ENCODE measurements around the gene GABBR2. TPM values are rescaled to one million over a fixed set of nuclear protein-coding genes. Genes with fewer than 3 reads are reported as not detected.

GABBR2 gene
- total and polyA plus RNA-seq, 5 experiments from 2014 or later: not detected

GRCh38 chr9:98637381-98637780 lies 71.4 kb downstream of the GABBR2 start:
- no peaks in the 10 kb centered on the region for H3K4me1 Mint-ChIP-seq
- ATAC-seq: no peak
- H3K36me3 Mint-ChIP-seq: peaks cover 0 to 8% (median 0%) of the 10 kb centered on the region in 3 donors
- peaks cover 0 to 15% (median 0%) of the 10 kb centered on the region in 9 donors for H3K9me3 Mint-ChIP-seq
- POLR2A ChIA-PET: no interaction called here
- no peak overlapping the region for H3K27ac Mint-ChIP-seq
- H3K4me3 Mint-ChIP-seq: no peak overlapping the region
- DNase-seq: no peak
- peaks cover 8 to 23% (median 9%) of the 10 kb centered on the region in 5 donors for H3K27me3 Mint-ChIP-seq

- no peaks in the 10 kb centered on the region for H3K4me1 Mint-ChIP-seq
- POLR2A ChIA-PET: no interaction called here
- ATAC-seq: no peak
- no peak overlapping the region for H3K4me3 Mint-ChIP-seq
- H3K27ac Mint-ChIP-seq: no peak overlapping the region
- peaks cover 0 to 15% (median 0%) of the 10 kb centered on the region in 9 donors for H3K9me3 Mint-ChIP-seq
- H3K27me3 Mint-ChIP-seq: peaks cover 0 to 4% (median 2%) of the 10 kb centered on the region in 5 donors
- DNase-seq: no peak
- peaks cover 0 to 8% (median 0%) of the 10 kb centered on the region in 3 donors for H3K36me3 Mint-ChIP-seq
Measured at GRCh38 chr9:98635374-98635773, 73.4 kb downstream of the GABBR2 start.

- peaks cover 0 to 4% (median 0%) of the 10 kb centered on the region in 5 donors for H3K27me3 Mint-ChIP-seq
- H3K36me3 Mint-ChIP-seq: peaks cover 0 to 8% (median 0%) of the 10 kb centered on the region in 3 donors
- H3K9me3 Mint-ChIP-seq: peaks cover 0 to 15% (median 0%) of the 10 kb centered on the region in 9 donors
- no peaks in the 10 kb centered on the region for H3K4me1 Mint-ChIP-seq
- no peak overlapping the region for H3K27ac Mint-ChIP-seq
- no peak for DNase-seq
- POLR2A ChIA-PET: no interaction called here
- ATAC-seq: no peak
- H3K4me3 Mint-ChIP-seq: no peak overlapping the region
Measured at GRCh38 chr9:98634685-98635336, 73.9 kb downstream of the GABBR2 start.

DNA sequence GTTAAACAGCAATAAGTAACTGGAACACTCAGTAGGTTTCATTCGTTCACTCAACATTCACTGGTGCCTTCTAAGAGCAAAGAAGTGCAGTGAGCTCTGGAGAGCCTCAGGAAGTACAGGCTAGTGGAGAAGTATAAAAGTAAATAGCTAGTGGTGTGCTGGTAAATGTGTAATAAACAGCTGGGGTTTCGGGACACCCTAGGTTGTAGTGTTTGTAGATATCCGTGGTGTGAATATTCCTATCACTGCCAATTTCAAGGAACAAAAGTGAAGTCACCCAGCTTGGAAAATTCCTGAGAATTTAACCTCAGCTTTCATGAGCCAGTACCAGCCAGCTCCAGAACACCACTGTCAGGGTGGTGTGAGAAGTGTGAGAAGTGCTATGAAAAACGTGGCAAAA lies 75.9 kb downstream of the GABBR2 start:
- Mint-ChIP-seq H3K27ac (no peak overlapping the region), H3K36me3 (peaks cover 0 to 8% (median 0%) of the 10 kb centered on the region in 3 donors), H3K4me1 (no peaks in the 10 kb centered on the region), H3K27me3 (peaks cover 0 to 12% (median 4%) of the 10 kb centered on the region in 5 donors), H3K4me3 (no peak overlapping the region), H3K9me3 (peaks cover 0 to 15% (median 0%) of the 10 kb centered on the region in 9 donors)
- POLR2A ChIA-PET: no interaction called here
- DNase-seq (no peak), ATAC-seq (no peak)

GRCh38 chr9:98627296-98627695 lies 81.4 kb downstream of the GABBR2 start:
- H3K27ac Mint-ChIP-seq: no peak overlapping the region
- POLR2A ChIA-PET: no interaction called here
- ATAC-seq (no peak), DNase-seq (no peak)
- no peak overlapping the region for H3K4me3 Mint-ChIP-seq
- peaks cover 11 to 29% (median 24%) of the 10 kb centered on the region in 5 donors for H3K27me3 Mint-ChIP-seq
- no peaks in the 10 kb centered on the region for H3K9me3 Mint-ChIP-seq
- H3K4me1 Mint-ChIP-seq: no peaks in the 10 kb centered on the region
- H3K36me3 Mint-ChIP-seq: no peaks in the 10 kb centered on the region

- POLR2A ChIA-PET: no interaction called here
- H3K4me3 Mint-ChIP-seq: no peak overlapping the region
- DNase-seq (no peak), ATAC-seq (no peak)
- H3K36me3 Mint-ChIP-seq: no peaks in the 10 kb centered on the region
- H3K27me3 Mint-ChIP-seq: peaks cover 11 to 35% (median 25%) of the 10 kb centered on the region in 5 donors
- no peak overlapping the region for H3K27ac Mint-ChIP-seq
- H3K9me3 Mint-ChIP-seq: no peaks in the 10 kb centered on the region
- no peaks in the 10 kb centered on the region for H3K4me1 Mint-ChIP-seq
Measured at GRCh38 chr9:98625728-98626127, 83.0 kb downstream of the GABBR2 start.

DNA sequence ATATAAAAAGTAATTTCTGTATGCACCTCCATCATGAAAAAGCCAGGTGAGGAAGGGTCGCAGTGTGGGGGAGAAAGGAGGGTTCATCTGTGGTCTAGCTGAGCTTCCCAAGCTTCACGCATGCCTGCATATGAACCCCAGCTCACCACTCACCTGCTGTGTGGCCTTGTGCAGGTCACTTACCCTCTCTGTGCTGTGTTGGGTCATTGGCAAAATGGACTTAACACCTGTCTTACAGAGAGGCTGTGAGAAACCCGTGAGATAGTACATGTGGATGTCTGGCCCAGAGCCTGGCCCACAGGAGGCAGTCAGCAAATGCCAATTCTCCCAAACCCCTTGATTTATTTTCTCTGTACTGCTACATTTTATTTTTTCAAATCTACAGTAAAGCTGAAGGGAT lies 88.9 kb downstream of the GABBR2 start:
- Mint-ChIP-seq H3K27ac (no peak overlapping the region), H3K4me1 (no peaks in the 10 kb centered on the region), H3K9me3 (no peaks in the 10 kb centered on the region), H3K27me3 (peaks cover 9 to 34% (median 22%) of the 10 kb centered on the region in 5 donors), H3K4me3 (no peak overlapping the region), H3K36me3 (no peaks in the 10 kb centered on the region)
- ATAC-seq (no peak), DNase-seq (no peak)
- POLR2A ChIA-PET: no interaction called here

GRCh38 chr9:98615633-98616032 lies 93.1 kb downstream of the GABBR2 start:
- no peak for ATAC-seq
- no peak overlapping the region for H3K4me3 Mint-ChIP-seq
- peaks cover 9 to 17% (median 11%) of the 10 kb centered on the region in 5 donors for H3K27me3 Mint-ChIP-seq
- DNase-seq: no peak
- H3K9me3 Mint-ChIP-seq: no peaks in the 10 kb centered on the region
- POLR2A ChIA-PET: no interaction called here
- peak overlapping the region in 1 of 10 donors; percentile 12 for H3K27ac Mint-ChIP-seq
- H3K36me3 Mint-ChIP-seq: no peaks in the 10 kb centered on the region
- no peaks in the 10 kb centered on the region for H3K4me1 Mint-ChIP-seq

GRCh38 chr9:98614941-98615340 lies 93.8 kb downstream of the GABBR2 start:
- H3K4me3 Mint-ChIP-seq: no peak overlapping the region
- H3K9me3 Mint-ChIP-seq: no peaks in the 10 kb centered on the region
- H3K36me3 Mint-ChIP-seq: no peaks in the 10 kb centered on the region
- H3K27me3 Mint-ChIP-seq: peaks cover 10 to 19% (median 12%) of the 10 kb centered on the region in 5 donors
- no peak overlapping the region for H3K27ac Mint-ChIP-seq
- ATAC-seq (no peak), DNase-seq (no peak)
- no peaks in the 10 kb centered on the region for H3K4me1 Mint-ChIP-seq
- POLR2A ChIA-PET: no interaction called here

GRCh38 chr9:98612061-98612752 lies 96.5 kb downstream of the GABBR2 start:
- ATAC-seq: no peak
- no peak overlapping the region for H3K4me3 Mint-ChIP-seq
- no peak overlapping the region for H3K27ac Mint-ChIP-seq
- POLR2A ChIA-PET: no interaction called here
- no peaks in the 10 kb centered on the region for H3K4me1 Mint-ChIP-seq
- H3K36me3 Mint-ChIP-seq: no peaks in the 10 kb centered on the region
- DNase-seq: no peak
- H3K27me3 Mint-ChIP-seq: peaks cover 9 to 23% (median 20%) of the 10 kb centered on the region in 5 donors
- H3K9me3 Mint-ChIP-seq: peaks cover 0 to 2% (median 0%) of the 10 kb centered on the region in 9 donors

DNA sequence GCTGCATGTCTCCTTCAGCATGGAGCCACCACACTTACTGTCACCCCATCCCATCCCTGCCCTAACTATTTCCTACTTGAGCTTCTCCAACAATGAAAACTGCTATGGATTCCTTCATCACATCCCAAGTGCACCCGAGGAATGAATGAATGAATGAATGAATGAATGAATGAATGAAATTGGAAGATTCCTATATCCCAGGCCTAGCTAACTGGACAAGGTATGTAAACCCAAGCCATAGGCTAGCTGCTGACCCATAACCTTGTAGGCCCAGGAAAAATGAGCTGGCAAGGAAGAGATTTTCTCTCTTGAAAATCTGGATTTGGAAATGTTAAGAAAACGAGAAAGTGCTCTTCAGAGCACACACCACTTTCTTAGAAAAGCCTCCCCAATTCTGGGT lies 97.4 kb downstream of the GABBR2 start:
- Mint-ChIP-seq H3K27me3 (peaks cover 12 to 23% (median 20%) of the 10 kb centered on the region in 5 donors), H3K27ac (peak overlapping the region in 1 of 10 donors; percentile 15), H3K4me3 (no peak overlapping the region), H3K9me3 (peaks cover 0 to 2% (median 0%) of the 10 kb centered on the region in 9 donors), H3K4me1 (no peaks in the 10 kb centered on the region), H3K36me3 (no peaks in the 10 kb centered on the region)
- ATAC-seq (no peak), DNase-seq (no peak)
- POLR2A ChIA-PET: no interaction called here

DNA sequence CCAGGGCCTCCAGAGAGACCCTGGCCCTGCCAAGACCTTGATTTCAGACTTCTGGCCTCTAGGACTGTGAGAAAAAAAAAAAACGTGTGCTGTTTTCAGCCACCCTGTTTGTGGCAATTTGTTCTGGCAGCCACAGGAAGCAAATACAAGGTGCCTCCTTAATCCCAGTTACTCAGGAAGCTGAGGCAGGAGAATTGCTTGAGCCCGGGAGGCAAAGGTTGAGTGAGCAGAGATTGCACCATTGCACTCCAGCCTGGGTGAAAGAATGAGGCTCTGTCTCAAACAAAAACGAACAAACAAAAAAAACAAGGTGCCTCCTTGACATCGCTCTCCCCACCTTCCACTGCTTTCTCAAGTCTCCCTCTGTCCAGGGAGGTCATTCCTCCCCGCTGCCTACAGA lies 98.0 kb downstream of the GABBR2 start:
- peaks cover 0 to 2% (median 0%) of the 10 kb centered on the region in 9 donors for H3K9me3 Mint-ChIP-seq
- no peak overlapping the region for H3K4me3 Mint-ChIP-seq
- no peak overlapping the region for H3K27ac Mint-ChIP-seq
- no peaks in the 10 kb centered on the region for H3K36me3 Mint-ChIP-seq
- ATAC-seq (no peak), DNase-seq (no peak)
- POLR2A ChIA-PET: no interaction called here
- H3K27me3 Mint-ChIP-seq: peaks cover 10 to 23% (median 20%) of the 10 kb centered on the region in 5 donors
- H3K4me1 Mint-ChIP-seq: no peaks in the 10 kb centered on the region

DNA sequence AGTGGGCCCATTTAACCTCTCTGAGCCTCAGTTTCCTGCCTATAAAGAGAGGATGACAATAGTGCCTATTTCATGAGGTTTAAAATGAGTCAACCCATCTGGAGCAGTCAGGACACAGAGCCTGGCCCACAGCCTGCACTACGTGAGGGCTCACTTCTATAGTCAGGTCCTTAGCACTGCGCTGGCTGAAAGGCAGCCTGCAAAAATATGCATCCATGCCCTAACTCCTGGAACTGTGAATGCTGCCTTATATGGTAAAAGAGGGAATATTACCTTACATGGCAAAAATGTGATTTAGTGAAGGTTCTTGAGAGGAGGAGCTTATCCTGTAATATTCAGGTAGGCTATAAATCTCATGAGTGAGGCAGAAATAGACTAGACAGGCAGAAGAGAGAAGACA lies 98.5 kb downstream of the GABBR2 start:
- no peak overlapping the region for H3K27ac Mint-ChIP-seq
- H3K4me3 Mint-ChIP-seq: no peak overlapping the region

More for the DNA sequence above, 98.5 kb downstream of the GABBR2 start:
- POLR2A ChIA-PET: no interaction called here
- DNase-seq: no peak
- H3K27me3 Mint-ChIP-seq: peaks cover 9 to 23% (median 16%) of the 10 kb centered on the region in 5 donors
- no peak for ATAC-seq
- peaks cover 0 to 2% (median 0%) of the 10 kb centered on the region in 9 donors for H3K9me3 Mint-ChIP-seq
- H3K4me1 Mint-ChIP-seq: no peaks in the 10 kb centered on the region
- H3K36me3 Mint-ChIP-seq: no peaks in the 10 kb centered on the region

Measured in naive thymus-derived CD8-positive, alpha-beta T cell (primary cell).